ENCODE measurements around the gene UQCRFS1. TPM values are rescaled to one million over a fixed set of nuclear protein-coding genes. Genes with fewer than 3 reads are reported as not detected.

Gene UQCRFS1
- total RNA-seq, 1 experiment from 2014 or later: 35.2 TPM

DNA sequence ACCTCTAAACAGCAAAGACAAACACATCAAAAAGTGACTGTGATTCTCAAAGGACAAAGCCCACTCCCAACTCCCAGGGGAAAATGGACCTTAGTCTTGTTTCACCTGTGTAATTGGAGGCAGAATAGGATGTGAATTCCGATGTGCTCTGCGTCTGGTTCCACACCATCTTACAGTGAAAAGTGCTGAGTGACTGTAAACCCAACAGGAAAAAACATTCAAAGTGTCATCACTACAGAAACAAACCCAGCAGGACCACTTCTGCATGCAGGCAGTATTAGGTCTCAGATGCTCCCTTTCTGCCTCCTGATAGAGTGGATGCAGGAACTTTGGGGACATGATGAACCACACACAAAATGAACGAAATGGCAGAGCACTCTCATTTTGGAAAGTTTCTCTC, 6.5 kb downstream of the UQCRFS1 start:
- CTCF ChIA-PET: no interaction called here
- Histone ChIP-seq H3K79me2 (ENCODE audit: low read depth) (peaks cover 37% of the 10 kb centered on the region), H3K27me3 (ENCODE audit: insufficient read depth, low read depth) (no peaks in the 10 kb centered on the region), H2AFZ (no peak overlapping the region), H4K20me1 (ENCODE audit: insufficient read depth) (peaks cover 57% of the 10 kb centered on the region), H3K9me3 (ENCODE audit: insufficient read depth, low read depth) (no peaks in the 10 kb centered on the region), H3K4me2 (no peak overlapping the region), H3K36me3 (ENCODE audit: low read depth) (peaks cover 9% of the 10 kb centered on the region), H3K27ac (no peak overlapping the region), H3K4me3 (no peak overlapping the region), H3K9me2 (ENCODE audit: insufficient read depth) (no peaks in the 10 kb centered on the region), H3K4me1 (replicated peaks; ENCODE audit: insufficient read depth) (peaks cover 4% of the 10 kb centered on the region; the same call in 1 of the 2 replicates), H3F3A (ENCODE audit: insufficient read depth, low read depth) (peaks cover 15% of the 10 kb centered on the region; the same call in 1 of the 2 replicates)
- no TSS peak for BruUV-seq (replicated peaks)
- intact Hi-C loops (cut with micrococcal nuclease; ENCODE audit: unreplicated experiment): no loop called here
- POLR2A ChIA-PET (ENCODE audit: unreplicated experiment): no interaction called here
- DNase-seq: no peak
- TF ChIP-seq EZH2 (IDR thresholded peaks at IDR 0.05; ENCODE audit: low read depth): no peak
- TF ChIP-seq, protein P1, sequence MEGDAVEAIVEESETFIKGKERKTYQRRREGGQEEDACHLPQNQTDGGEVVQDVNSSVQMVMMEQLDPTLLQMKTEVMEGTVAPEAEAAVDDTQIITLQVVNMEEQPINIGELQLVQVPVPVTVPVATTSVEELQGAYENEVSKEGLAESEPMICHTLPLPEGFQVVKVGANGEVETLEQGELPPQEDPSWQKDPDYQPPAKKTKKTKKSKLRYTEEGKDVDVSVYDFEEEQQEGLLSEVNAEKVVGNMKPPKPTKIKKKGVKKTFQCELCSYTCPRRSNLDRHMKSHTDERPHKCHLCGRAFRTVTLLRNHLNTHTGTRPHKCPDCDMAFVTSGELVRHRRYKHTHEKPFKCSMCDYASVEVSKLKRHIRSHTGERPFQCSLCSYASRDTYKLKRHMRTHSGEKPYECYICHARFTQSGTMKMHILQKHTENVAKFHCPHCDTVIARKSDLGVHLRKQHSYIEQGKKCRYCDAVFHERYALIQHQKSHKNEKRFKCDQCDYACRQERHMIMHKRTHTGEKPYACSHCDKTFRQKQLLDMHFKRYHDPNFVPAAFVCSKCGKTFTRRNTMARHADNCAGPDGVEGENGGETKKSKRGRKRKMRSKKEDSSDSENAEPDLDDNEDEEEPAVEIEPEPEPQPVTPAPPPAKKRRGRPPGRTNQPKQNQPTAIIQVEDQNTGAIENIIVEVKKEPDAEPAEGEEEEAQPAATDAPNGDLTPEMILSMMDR (conservative IDR thresholded peaks at IDR 0.05): no peak

DNA sequence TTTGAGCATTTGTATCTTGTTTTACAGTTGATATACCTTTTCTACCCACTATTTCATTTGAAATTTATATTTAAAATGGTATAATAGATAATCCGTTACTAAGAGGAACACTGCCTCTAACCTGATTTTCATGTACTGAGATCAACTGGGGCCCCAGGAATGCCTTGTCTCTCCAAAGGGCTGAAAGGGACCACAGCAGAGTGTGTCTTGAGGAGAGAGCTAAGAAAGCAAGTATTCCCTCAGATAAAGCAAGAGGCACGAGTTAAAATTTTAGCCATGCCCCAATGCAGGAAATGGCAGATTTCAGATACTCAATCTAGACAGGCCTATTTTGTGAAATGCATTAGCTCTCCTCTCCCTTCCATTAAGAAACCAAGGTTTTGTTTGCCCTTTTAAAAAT, 10.7 kb downstream of the UQCRFS1 start:
- H3F3A ChIP-seq (ENCODE audit: insufficient read depth, low read depth): peaks cover 12% of the 10 kb centered on the region; the same call in 1 of the 2 replicates
- H4K20me1 ChIP-seq (ENCODE audit: insufficient read depth): peaks cover 23% of the 10 kb centered on the region
- H3K36me3 ChIP-seq (ENCODE audit: low read depth): no peaks in the 10 kb centered on the region
- H3K4me2 ChIP-seq: no peak overlapping the region
- no peaks in the 10 kb centered on the region for H3K9me2 ChIP-seq (ENCODE audit: insufficient read depth)
- intact Hi-C loops (cut with micrococcal nuclease; ENCODE audit: unreplicated experiment): no loop called here
- ChIA-PET CTCF (no interaction called here), POLR2A (ENCODE audit: unreplicated experiment) (no interaction called here)
- H3K79me2 ChIP-seq (ENCODE audit: low read depth): no peaks in the 10 kb centered on the region
- H3K9me3 ChIP-seq (ENCODE audit: insufficient read depth, low read depth): 0 out of 2 replicates have a peak, but pooled peaks cover 3% of the 10 kb centered on the region
- BruUV-seq (replicated peaks): no TSS peak
- H3K4me1 ChIP-seq (replicated peaks; ENCODE audit: insufficient read depth): no peaks in the 10 kb centered on the region
- H3K27ac ChIP-seq: no peak overlapping the region
- H2AFZ ChIP-seq: no peak overlapping the region
- TF ChIP-seq, protein P1 (conservative IDR thresholded peaks at IDR 0.05): no peak
- no peak for TF ChIP-seq EZH2 (IDR thresholded peaks at IDR 0.05; ENCODE audit: low read depth)
- H3K27me3 ChIP-seq (ENCODE audit: insufficient read depth, low read depth): no peaks in the 10 kb centered on the region
- H3K4me3 ChIP-seq: no peak overlapping the region
- DNase-seq: no peak

DNA sequence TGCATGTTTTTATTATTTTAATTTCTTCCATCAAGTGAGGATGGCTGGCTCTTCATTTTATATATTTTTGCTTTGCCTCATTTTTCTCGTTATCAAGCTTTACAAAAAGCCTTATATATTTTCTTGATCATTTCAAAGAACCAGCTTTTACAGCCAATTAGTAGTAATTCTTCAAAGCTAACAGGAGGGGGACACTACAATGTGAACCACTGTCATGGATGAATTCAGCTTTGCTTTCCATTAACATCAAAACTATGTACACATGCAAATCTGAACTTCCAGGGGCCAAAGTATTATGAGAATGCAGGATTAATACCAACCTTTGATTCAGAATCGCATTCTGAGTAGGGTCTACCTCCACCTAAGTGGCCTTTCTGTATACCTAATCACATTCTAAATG, 11.1 kb downstream of the UQCRFS1 start:
- H3K79me2 ChIP-seq (ENCODE audit: low read depth): no peaks in the 10 kb centered on the region
- ChIA-PET CTCF (no interaction called here), POLR2A (ENCODE audit: unreplicated experiment) (no interaction called here)
- DNase-seq: no peak
- 0 out of 2 replicates have a peak, but pooled peaks cover 3% of the 10 kb centered on the region for H3K9me3 ChIP-seq (ENCODE audit: insufficient read depth, low read depth)
- peaks cover 20% of the 10 kb centered on the region for H4K20me1 ChIP-seq (ENCODE audit: insufficient read depth)
- TF ChIP-seq, protein P1 (conservative IDR thresholded peaks at IDR 0.05): no peak
- TF ChIP-seq EZH2 (IDR thresholded peaks at IDR 0.05; ENCODE audit: low read depth): no peak
- no peak overlapping the region for H2AFZ ChIP-seq
- BruUV-seq (replicated peaks): no TSS peak
- H3K27ac ChIP-seq: no peak overlapping the region
- no peaks in the 10 kb centered on the region for H3K36me3 ChIP-seq (ENCODE audit: low read depth)
- no peaks in the 10 kb centered on the region for H3K9me2 ChIP-seq (ENCODE audit: insufficient read depth)
- intact Hi-C loops (cut with micrococcal nuclease; ENCODE audit: unreplicated experiment): no loop called here
- no peaks in the 10 kb centered on the region for H3K27me3 ChIP-seq (ENCODE audit: insufficient read depth, low read depth)
- no peak overlapping the region for H3K4me3 ChIP-seq
- H3K4me1 ChIP-seq (replicated peaks; ENCODE audit: insufficient read depth): no peaks in the 10 kb centered on the region
- H3K4me2 ChIP-seq: no peak overlapping the region
- peaks cover 12% of the 10 kb centered on the region; the same call in 1 of the 2 replicates for H3F3A ChIP-seq (ENCODE audit: insufficient read depth, low read depth)

Measured in PC-9 (cell line).